ENCODE data around the gene TIMM44.
"Not testable (repeated sequence)": the region's sequence is repeated elsewhere in the genome, so short reads cannot be mapped to it uniquely, and the experiment has no call there.

TIMM44 gene

DNA sequence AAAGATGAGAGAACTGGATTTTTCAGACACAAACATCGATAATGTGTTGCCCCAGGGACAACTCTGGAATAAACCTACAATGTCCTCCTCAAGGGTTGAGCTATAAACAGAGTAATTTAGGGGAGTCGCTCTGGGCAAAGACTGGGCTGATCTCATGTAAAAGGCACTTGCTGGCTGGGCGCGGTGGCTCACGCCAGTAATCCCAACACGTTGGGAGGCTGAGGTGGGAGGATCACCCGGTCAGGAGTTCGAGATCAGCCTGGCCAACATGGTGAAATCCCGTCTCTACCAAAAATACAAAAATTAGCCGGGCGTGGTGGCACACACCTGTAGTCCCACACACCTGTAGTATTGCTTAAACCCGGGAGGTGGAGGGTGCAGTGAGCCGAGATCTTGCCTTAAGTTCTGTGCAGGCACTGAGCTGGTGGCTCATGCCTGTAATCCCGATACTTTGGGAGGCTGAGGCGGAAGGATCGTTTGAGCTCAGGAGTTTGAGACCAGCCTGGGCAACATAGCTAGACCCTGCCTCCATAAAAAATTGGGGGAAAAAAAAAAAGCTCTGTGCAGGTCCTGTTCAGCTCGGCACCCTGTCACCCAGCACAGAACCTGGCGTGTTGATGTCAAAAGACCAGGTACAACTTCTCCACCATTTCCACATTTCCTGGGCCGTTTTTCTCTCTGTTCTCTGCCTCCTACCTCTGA is 1.4 kb downstream of the TIMM44 start:
- DNase-seq = no peak

DNA sequence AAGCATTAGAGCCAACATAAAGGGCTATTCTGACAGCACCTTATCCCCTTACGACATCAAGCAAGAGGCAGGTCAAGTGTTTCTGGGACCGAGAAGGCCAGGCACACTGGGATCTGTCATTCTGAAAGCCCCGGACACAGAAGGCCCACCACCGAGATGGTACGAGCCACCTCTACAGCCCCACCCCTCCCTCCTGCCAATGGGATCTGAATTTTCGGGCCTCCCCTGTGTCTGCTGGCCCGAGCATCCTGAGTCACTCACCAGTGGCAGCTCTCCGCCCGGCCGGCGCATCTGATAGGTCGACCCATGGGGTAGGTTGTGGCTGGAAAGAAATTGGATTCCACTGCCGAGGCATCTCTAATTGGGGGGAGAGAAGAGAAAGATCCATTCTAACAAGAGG is 2.6 kb downstream of the TIMM44 start:
- DNase-seq = no peak

DNA sequence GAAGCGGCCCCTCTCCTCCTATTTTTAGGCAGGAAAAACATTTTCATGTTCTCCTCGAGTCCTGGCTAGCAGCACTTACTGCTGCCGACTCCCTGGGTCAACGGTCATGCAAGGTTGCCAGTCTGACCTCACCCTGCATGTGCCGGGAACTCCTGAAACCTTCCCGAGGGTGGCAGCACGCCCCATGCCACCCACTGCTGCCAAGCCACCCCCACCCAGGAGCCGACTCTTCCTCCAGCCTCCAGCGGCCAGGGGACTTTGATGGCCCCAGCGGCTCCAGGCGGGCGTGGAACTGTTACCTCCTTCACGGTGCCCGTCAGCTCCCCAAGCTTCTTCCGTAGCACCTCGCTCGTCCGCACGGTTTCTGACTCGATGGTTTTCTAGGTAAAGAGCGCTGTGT is 8.7 kb downstream of the TIMM44 start:
- no peak for DNase-seq

DNA sequence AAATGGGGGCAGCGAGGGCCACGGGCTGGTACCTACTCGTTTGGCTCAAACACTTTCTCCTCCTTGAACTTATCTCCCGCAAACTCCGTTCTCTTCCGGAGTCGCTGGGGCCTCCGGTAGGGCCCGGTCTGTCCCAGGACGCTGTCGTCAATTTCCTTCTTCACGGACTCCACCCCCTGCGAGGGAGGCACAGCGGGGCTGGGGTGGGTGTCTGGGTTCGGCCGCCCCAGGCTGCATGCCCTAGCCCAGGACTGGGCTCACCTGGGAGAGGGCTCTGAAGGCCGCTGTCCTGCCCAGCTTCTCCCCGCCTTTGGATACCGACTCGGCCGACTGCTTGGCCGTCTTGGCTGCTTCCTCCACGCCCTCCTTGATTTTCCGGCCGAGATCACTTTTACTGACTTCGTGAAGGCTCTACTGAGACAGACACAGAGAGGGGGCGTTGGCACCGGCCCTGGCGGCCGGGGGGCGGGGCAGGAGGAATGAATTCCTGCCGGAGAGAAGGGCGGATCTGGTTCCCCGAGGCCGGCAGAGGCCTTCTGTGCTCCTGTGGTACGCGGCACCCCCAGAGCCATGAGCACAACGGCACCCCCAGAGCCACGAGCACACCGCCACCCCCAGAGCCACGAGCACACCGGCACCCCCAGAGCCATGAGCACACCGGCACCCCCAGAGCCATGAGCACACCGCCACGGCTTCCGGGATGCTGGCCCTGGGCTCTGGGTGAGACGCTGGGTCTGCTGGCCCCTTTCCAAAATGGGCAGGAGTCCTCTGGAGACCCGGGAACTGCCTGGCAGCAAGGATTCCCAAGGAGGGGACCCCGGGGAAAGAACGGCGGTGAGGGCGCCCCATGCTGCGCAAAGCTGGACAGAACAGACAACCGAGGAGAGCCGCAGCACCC is 9.4 kb downstream of the TIMM44 start:
- DNase-seq = no peak

DNA sequence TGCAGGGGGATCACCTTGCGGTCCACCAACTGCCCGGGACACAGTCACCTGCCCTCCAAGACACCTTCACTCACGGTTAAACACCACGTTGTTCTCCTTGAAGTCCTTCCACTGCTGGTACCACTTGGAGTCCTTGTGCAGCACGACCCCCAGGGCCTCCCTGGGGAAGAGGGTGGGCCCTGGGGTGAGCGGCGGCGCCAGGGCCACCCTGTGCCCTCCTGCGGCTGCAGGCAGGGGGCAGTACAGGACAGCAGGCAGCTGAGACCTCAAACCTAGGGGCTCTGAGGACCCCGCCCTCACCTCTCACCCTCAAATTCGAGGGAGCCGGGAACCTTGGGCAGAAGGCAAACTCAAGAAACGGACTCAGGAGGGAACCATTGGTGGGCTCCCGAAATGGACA is 10.1 kb downstream of the TIMM44 start:
- no peak for DNase-seq

DNA sequence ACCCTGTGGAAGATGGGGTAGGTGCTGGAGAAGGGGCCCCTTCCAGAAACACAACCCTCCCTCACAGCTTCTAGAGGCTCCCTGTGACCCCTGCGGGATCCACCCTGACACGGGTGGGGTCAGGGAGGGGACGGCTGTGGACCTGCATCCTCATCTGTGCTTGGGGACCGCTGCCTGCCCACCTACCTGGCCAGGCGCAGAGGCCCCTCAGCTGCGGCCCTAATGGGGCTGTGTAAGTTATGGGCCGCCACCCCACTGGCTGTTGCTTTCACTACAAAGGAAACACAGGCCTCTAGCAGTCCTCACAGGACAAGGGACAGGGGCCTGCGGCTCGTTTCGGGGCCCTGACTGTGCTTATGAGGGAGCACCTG is 10.6 kb downstream of the TIMM44 start:
- no peak for DNase-seq

DNA sequence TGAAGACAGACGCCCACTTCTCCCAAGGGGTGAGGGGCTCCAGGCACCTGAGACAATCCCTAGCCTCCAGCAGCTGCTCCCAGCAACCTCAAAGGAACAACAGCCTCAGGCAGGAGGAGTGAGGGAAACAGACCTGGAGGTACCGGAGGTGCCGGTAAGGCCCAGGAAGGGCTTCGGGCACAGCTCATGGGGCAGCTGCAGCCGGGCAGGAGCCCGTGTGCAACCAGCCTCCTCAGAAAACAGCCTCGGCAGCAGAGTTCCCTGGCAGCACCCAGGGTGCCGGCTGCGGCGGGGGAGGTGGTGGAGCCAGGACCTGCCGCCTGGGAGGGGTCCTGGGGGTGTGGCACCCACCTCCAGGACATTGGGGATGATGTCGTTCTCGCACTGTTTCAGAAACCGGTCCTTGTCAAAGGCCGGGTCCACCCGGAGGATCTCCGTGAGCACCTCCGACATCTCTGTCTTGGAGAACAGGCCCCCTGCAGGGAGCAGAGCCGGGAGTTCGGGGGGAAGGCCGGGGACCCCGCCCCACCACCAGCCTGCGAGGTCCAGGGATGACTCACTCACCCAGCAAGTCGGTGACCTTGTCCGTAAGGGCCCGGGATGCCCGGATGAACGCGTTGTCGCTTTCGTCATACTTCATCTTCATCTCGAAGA is 11.1 kb downstream of the TIMM44 start:
- no peak for DNase-seq

DNA sequence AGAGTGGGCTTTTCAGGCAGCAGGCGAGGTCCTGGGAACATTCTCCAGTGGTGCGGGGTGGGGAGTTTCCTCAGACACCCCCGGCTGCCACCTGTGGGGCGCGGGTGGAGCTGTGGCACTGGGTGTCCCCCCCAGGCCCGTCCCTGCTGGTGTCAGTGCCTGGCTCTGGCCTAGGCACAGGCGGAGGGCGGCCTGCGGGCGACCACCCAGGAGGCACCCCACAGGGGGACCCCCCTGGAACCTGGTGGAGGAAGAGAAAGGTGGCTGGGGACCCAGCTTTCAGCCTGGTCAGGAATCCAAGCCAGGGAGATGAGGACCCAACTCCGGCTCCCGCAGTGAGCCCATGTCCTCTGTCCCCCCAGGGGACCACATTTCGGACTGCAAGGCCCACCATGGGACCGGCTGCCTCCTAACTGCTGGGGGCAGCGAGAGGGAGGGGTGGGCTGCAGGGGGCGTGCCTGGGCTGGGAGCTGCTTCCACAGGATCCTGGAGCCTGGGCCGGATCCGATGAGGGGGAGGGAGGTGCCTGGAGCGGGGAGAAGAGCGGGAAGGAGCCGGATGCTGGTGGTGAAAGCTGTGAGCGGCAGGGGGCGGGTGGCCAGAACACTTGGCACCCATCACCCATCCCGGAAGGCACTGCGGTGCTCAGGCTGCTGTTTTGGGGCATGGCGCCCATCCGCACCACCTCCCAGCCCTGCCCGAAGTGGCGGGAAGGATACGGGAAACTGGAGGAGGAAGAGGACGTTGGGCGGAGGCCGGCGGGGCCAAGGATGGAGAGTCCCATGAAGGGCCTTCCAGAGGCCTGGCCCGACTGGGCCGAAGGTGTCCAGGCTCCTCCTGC is 12.0 kb downstream of the TIMM44 start:
- no peak for DNase-seq

DNA sequence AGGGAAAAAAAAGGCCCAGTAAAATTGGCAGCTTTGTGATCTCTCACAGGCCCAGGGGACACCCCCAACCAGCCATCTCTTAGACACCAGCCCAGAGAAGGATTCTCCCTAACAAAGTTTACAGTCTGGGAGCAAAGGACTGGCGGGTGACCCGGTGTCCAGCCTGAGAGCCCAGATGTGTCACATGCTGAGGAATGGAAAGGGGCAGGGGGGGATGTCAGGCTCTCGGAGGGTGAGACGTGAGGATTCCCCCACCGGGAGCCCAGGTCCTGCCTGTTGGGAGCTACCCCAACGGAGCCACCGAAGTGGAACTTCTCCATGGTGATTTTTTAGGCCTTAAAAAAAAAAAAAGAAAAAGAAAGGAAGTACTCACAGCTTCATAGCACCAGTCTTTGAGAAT is 12.7 kb downstream of the TIMM44 start:
- no peak for DNase-seq

DNA sequence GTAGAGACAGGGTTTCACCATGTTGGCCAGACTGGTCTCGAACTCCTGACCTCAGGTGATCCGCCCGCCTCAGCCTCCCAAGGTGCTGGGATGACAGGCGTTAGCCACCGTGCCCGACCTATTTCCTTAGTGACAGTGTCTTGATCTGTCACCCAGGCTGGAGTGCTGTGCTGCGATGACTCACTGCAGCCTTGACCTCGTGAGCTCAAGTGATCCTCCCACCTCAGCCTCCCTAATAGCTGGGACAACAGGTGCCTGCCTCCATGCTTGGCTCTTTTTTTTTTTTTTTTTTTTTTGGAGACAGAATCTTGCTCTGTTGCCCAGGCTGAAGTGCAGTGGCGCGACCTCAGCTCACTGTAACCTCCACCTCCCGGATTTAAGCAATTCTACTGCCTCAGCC is 13.4 kb downstream of the TIMM44 start:
- DNase-seq = not testable (repeated sequence)

DNA sequence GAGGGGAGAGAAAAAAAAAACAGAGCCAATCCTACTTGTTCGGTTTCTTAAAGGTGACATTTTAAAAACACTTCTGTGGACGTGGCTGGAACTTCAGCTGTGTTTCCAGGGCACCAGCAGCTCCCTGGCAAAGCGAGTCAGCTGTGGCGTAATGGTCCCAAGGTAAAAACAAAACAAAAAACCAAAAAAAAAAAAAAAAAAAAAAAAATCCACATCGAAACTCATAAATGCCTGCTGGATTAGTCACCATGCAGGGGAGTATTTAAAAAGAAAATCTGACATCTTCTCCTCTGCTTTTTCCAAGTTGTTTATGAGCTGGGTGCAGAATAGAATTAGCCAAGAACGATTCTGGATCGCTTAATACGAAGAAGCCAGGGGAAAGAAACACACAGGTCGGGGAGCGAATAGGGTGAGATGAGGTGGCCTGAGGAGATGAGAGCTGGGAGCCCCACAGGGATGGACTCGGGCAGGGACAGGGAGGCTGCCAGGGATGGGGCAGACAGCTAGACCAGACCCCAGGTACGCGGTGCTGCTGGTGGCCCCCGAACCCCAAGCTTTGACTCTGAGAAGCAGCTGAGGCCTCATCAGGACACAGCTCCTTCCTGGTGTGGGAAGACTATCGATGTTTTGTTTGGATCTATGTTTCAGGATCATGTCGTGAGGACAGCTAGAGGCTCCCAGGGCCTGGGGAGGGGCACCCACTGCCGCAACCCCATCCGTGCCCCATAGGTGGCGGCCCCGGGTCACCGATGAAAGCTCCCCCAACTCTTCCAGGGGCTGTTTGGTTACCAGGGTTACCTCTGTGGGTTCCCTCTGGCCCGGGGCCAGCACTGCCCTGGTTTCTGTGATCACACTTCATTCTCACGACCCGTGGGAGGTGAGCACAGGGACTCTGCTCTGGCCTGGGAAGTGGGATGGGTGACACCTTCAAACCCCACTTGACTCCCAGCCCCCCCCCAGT is 14.4 kb downstream of the TIMM44 start:
- DNase-seq = peak; percentile 73

DNA sequence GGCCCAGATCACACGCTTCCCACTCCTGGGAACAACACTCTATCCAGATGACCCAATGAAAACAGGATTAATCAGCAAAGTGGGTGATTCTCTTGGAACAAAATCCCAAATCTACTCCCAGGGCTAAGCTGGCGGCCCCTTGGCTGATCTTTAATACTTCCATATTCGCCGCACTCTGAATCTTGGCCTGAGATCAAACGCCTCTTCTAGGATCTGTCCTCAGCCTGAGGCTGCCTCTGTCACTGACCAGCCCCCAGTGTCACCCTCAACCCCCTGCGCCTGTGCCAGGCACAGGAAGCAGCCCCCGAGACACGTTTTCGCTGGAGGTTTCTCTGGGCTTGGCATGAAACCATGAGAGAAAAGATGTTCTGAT is 15.1 kb downstream of the TIMM44 start:
- DNase-seq = no peak

DNA sequence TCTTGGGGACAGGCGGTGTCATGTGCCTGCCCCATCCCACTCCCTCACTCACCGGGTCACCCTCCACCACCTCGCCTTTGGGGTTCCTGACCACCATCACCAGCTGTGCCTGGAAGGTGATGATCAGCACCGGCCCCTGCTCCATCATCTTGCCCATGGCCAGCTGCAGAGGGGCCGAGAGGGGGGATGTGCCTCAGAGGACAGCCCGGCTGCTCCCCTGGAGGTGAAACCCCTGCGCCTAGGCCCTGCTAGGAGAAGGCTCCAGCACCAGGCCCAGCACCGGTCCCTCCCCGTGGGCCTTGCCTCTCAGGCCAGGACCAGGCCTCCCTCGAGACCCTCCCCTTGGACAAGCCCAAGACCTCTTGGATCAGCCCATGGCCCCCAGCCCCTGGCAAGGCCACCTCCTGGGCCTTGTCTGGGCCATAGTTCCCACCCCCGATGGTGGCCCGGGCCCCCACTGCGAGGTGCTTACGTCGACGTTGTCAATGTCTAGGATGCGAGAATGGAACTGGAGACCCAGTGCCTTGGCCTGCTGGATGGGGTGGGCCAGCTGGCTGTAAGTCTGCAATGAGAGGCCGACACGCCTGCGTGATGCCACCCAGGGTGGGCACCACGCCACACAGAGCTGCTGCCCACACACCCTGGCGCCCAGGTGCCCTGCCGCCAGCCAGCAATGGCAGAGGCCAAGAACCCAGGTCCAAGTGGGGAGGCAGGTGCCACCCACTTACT is 15.7 kb downstream of the TIMM44 start:
- no peak for DNase-seq

DNA sequence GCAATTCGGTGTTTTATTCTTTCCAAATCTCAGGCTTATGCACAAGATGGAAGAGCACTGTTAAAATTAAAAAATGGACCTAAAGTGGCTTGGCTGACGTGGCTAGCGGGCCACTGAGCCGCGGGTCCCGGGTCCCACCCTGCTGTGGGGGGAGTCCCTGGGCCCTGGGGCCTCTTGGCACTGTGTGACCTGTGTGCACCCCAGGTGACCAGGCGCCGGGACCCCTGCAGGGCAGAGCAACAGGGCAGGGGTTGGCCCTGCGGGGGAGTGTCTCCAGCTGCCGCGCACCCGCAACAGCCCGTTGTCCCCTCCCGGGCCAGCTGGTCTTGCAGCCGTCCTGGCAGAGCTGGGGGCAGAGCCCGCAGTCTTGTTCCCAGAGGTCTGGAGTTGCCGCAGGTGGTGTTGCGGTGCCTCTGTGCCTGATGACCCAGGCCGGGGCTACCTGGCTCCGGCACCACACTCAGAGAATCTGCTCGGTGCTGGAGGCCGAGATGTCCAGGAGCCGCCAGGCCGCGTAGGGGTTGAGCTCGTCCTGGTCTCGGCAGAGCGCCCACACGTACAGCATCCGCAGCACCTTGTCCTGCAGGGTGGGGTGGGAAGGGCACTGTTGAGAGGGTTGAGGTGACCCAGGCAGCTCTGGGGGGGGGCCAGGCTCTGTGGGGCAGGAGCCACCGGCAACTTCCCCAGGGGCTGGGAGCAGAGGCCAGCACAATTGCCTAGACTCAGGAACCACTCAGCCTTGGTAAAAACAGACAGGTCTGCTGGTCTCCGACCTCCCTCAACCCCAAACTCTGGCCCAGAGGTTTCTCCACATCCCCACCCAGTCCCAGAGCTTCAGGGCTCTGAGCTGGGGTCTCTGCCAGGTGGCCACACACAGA is 16.5 kb downstream of the TIMM44 start:
- no peak for DNase-seq

DNA sequence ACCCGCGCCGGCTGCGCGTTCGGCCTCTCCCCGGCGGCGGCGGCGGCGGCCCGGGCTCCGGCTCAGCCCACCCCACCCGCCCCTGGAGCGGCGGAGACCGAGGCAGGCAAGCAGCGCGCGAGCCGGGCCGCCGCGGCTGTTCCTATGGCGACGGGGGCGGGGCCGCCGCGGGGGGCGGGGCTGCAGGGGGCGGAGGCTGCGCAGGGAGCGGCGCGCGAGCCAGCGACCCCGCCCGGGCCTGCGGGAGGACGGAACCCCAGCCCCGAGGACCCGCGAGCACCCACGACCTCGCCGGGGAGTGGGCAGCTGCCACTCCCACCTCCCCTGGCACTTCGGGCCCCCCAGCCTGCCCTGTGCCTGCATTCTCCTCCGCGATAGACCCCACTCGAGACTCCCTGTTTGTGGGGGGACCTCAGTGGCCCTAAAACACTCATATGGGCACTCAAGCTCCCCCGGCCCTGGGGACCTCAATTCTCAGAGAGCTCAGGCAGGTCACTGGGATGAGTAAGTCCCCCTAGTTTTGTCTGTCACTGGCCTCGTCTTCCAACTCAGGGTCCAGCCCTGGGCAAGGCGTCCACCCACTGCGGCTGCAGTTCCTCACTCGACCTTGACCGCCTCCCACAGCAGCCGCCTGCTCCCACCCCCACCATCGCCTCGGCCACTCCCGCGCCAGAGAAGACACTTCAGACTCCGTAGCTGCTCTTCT is 17.3 kb downstream of the TIMM44 start, which contains the start of gene CTXN1:
TSS of gene CTXN1 (minus strand) at position 115 of the 706 bp plus-strand sequence. CDS start 597 bp downstream, outside the sequence.
- peak; percentile 81 for DNase-seq

DNA sequence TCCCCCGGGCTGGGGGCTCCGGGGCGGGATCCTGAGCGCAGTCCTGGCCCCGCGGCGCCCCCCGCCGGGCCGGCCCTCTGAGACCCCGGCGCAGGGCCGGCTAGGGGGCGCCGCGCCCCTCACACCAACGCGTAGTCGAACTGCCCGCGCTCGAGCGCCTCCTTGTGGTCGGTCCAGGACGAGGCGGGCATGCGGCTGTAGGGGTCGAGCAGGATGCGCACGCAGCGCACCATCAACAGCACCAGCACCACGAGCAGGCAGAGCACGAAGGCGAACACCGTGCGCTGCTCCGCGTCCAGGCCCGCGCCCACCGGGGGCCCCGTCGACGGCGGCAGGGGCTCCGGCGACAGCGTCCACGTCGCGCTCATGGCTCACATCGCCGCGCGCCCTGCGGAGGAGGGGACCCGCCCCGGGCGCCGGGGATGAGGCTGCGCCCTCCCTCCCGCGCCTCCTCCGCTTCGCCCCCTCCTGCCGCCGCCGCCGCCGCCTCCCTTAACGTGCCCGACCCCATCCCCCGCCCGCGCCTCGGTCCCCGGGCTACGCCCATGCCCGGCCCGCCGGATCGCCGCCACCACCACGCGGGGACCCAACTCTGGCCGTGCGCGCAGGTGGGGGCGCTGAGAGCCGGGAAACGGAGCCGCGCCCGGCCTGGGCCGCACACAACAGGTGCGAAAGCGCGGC is 18.2 kb downstream of the TIMM44 start:
- DNase-seq = peak; percentile 79

DNA sequence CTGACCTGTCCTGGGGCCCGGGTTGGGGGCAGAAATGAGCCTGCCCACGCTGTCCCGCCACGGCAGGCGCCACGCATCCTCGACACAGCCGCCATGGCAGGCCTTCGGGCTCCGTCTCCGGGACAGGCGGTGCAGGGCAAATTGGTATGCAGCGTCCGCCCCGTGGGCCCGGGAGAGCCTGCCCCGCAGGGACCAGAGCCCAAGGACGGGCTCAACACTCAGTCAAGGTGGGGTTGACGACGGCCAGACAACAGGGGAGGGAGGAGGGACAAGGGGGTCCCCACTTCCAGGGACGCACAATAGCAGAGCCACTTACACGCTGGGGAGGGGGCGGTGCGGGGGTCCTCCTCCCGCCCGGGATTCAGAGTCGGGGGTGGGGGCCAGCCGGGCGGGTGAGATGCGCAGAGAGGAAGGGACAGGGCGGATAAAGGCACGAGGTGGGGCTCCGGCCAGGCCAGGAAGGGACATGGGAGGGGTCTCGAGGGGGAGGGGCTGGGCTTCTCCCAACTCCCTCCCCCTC is 18.8 kb downstream of the TIMM44 start:
- DNase-seq = no peak

DNA sequence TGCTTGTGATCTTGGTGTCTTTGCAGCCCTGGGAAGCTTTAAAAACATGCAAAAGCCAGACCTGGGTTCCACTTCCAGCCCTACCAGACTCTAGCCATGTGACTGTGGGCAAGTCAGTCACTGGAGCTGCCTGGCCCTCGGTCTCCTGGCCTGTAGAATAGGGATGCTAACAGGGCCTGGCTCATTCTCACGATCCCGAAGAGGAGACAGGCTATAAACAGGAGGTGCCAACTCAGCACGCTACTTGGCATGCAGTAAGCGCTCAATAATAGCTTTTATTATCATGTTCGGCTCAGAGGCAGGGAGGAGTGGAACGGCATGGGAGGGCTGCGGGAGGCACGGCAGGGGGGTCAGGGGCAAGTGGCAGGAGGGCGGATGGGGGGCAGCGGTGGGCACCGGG is 19.2 kb downstream of the TIMM44 start:
- DNase-seq = no peak

Data from CD4-positive, alpha-beta T cell treated with Interleukin-6 for 4 hours (primary cell).